GM13976 (cell line): ENCODE measurements around the gene HPS3.
"Not testable (repeated sequence)": the region's sequence is repeated elsewhere in the genome, so short reads cannot be mapped to it uniquely, and the experiment has no call there.

ENCODE experiments used
- DNase-seq: peaks from one replicate; pipeline ENCODE4 v3.0.0; 2012; ENCODE audit warnings: low spot score
- in situ Hi-C: fragments of 300-500 bp; cut with MboI; formaldehyde crosslinking; loops from one replicate; pipeline ENCODE4 v1.12.0; 2022; ENCODE audit warnings: low sequenced_read_pairs, mixed read lengths, inconsistent platforms; ENCODE audit not compliant: unreplicated experiment
- TF ChIP-seq, protein P1 (sequence below): IDR thresholded peaks from 2 replicates; pipeline ENCODE4 v1.5.1; 2012; ENCODE audit warnings: borderline replicate concordance, mild to moderate bottlenecking; ENCODE audit not compliant: insufficient read depth; ENCODE audit errors: extremely low read depth, missing control alignments, control extremely low read depth

HPS3 gene

DNA sequence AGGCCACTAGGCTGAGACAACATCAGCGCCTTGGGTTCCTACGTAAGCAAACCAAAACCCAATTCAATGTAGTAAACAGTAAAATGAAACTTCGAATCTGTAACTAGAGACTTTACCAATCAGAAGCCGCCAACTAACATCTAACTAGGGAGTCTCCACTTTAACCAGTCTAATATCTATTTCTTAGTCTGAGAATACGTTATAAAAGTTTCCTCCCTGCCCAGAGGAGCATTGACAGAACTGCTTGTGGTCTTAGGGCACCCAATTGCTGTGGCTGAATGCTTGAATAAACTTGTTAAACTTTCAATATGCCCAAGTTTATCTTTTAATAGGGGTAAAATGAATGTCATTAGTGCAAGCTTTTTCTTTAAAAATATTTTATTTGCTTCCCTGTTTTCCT, 87.9 kb downstream of the HPS3 start:
- DNase-seq: no peak
- in situ Hi-C loops: no loop called here
- TF ChIP-seq, protein P1, sequence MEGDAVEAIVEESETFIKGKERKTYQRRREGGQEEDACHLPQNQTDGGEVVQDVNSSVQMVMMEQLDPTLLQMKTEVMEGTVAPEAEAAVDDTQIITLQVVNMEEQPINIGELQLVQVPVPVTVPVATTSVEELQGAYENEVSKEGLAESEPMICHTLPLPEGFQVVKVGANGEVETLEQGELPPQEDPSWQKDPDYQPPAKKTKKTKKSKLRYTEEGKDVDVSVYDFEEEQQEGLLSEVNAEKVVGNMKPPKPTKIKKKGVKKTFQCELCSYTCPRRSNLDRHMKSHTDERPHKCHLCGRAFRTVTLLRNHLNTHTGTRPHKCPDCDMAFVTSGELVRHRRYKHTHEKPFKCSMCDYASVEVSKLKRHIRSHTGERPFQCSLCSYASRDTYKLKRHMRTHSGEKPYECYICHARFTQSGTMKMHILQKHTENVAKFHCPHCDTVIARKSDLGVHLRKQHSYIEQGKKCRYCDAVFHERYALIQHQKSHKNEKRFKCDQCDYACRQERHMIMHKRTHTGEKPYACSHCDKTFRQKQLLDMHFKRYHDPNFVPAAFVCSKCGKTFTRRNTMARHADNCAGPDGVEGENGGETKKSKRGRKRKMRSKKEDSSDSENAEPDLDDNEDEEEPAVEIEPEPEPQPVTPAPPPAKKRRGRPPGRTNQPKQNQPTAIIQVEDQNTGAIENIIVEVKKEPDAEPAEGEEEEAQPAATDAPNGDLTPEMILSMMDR: no peak

DNA sequence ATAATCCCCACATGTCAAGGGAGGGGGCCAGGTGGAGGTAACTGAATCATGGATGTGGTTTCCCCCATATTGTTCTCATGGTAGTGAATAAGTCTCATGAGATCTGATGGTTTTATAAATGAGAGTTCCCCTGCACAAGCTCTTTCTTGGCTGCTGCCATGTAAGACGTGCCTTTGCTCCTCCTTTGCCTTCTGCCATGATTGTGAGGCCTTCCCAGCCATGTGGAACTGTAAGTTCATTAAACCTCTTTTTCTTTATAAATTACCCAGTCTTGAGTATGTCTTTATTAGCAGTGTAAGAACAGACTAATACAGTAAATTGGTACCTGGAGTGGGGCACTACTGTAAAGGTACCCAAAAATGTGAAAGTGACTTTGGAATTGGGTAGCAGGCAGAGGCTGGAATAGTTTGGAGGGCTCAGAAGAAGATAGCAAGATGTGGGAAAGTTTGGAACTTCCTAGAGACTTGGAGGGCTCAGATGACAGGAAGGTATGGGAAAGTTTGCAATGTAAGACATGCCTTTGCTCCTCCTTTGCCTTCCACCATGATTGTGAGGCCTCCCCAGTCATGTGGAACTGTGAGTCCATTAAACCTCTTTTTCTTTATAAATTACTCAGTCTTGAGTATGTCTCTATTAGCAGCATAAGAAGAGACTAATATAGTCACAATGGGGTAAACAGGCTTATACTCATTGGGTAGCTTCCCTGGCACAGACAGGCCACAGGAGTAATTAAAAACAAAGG, 90.1 kb downstream of the HPS3 start:
- DNase-seq, in situ Hi-C loops: not testable (repeated sequence)

DNA sequence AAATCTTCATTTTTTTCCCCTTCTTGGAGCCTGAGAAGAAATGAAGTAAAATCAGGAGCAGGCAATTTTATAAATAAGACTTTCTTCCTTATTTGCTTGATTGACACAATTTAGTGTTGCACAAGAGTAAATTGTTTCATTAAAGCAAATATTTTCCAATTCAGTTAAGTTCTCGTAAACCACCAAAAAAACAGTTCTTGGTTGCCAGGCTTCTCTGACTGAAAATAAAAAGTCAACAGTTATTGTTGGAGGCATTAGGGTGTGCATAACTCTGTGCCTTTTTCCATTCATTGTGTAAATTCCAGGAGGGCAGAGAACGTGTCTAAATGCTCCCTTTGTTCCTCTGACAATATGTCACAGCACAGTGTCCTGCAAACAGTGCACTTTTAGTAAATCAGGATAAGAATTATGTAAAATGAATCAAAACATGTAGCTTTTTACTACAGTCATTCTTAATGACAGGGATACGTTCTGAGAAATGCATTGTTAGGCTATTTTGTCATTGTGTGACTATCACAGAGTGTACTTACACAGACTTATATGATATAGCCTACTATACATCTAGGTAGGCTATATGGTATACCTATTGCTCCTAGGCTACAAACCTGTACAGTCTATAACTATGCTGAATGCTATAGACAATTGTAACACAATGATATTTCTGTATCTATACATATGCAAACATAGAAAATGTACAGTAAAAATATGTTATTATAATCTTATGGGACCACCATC, 92.5 kb downstream of the HPS3 start, which contains the start of gene CP:
Gene CP (minus strand): TSS at position 47 of the 735 bp plus-strand sequence. CDS start 37 bp downstream, at position 10.
- in situ Hi-C loops: no loop called here
- TF ChIP-seq, protein P1: no peak
- no peak for DNase-seq
